Glomerular visceral epithelial cell (primary cell): Measurements from ENCODE around the gene RANBP3.
"Not testable (repeated sequence)": the region's sequence is repeated elsewhere in the genome, so short reads cannot be mapped to it uniquely, and the experiment has no call there.

ENCODE experiments used
- DNase-seq: peaks from one replicate; pipeline ENCODE4 v3.0.0-alpha.2; 2016; ENCODE audit errors: extremely low spot score

Gene RANBP3

GRCh38 chr19:5883157-5883873 lies 94.6 kb downstream of the RANBP3 start:
- not testable (repeated sequence) for DNase-seq

- no peak for DNase-seq
Observed at GRCh38 chr19:5882421-5882968, 95.4 kb downstream of the RANBP3 start.

GRCh38 chr19:5881543-5882299 lies 96.2 kb downstream of the RANBP3 start:
- DNase-seq, result no peak

GRCh38 chr19:5880604-5881078 lies 97.3 kb downstream of the RANBP3 start:
- peak; percentile 71 for DNase-seq

- no peak for DNase-seq
Observed at GRCh38 chr19:5880196-5880595, 97.7 kb downstream of the RANBP3 start.

- no peak for DNase-seq
Observed at GRCh38 chr19:5877882-5878281, 100.1 kb downstream of the RANBP3 start.

GRCh38 chr19:5877427-5877826 lies 100.5 kb downstream of the RANBP3 start:
- no peak for DNase-seq

- DNase-seq, result peak; percentile 38
Observed at GRCh38 chr19:5874496-5874895, 103.4 kb downstream of the RANBP3 start.

- no peak for DNase-seq
Observed at GRCh38 chr19:5873617-5874199, 104.2 kb downstream of the RANBP3 start.

- no peak for DNase-seq
Observed at GRCh38 chr19:5870986-5871394, 107.0 kb downstream of the RANBP3 start.

GRCh38 chr19:5867201-5868136 lies 110.5 kb downstream of the RANBP3 start:
- no peak for DNase-seq
